ENCODE data around the gene IL9.

DNA sequence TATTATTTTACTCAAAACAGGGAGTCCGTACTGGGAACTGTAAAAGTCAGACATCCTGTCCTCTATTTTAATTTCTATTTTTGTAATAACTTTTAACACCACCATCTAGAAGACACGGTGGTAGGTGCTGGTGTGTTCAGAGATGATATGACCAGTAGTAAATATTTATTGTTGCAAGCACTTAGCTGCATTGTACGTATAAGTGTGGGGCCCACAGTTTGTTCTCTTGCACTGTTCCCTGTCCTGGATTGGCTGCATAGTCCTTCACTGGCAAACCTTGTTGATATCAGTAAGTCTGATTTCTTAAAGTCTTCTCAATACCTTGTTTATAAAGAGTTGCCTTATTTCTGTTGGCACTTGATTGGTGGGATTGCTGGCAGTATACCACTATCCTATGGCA lies 24.6 kb upstream of the IL9 start:
- TF ChIP-seq GATA3 (IDR thresholded peaks at IDR 0.05; ENCODE audit: low read depth, low read length) (no peak), GATA2 (IDR thresholded peaks at IDR 0.05; ENCODE audit: low read depth, low read length) (no peak)
